Vagina (tissue), 2 donors: Measurements from ENCODE around the gene ARHGAP18.

Source experiments
- CTCF ChIP-seq, 3 experiments: fragments of 450-650 bp in 2 of 3; fragments of 200-600 bp in 1 of 3; sonication (generic) in 1 of 3; IDR thresholded peaks; one replicate each; pipeline ENCODE4 v1.5.1; 2017 to 2019; ENCODE audit warnings: antibody characterized with exemption in 3 of 3, mild to moderate bottlenecking in 2 of 3, moderate library complexity in 2 of 3
- POLR2A ChIP-seq, 2 donors: fragments of 450-650 bp; IDR thresholded peaks; one replicate each; pipeline ENCODE4 v1.6.1; 2017; ENCODE audit warnings: antibody characterized with exemption in 2 of 2, mild to moderate bottlenecking in 2 of 2, moderate library complexity in 2 of 2
- POLR2AphosphoS5 ChIP-seq, 2 donors: sonication (generic); formaldehyde crosslinking; IDR thresholded peaks; one replicate each; pipeline ENCODE4 v1.9.0; 2017; ENCODE audit warnings: antibody characterized with exemption in 2 of 2, mild to moderate bottlenecking in 2 of 2, low read depth in 1 of 2; ENCODE audit not compliant: insufficient read depth in 1 of 2

- TF ChIP-seq POLR2A (IDR thresholded peaks at IDR 0.05) (no peak), CTCF (IDR thresholded peaks at IDR 0.05) (no peak), POLR2AphosphoS5 (IDR thresholded peaks at IDR 0.05; ENCODE audit: insufficient read depth in 1 of 2, low read depth in 1 of 2) (no peak)
These were observed 47.0 kb downstream of the ARHGAP18 start for GRCh38 chr6:129662980-129663431.
